H1 (cell line): ENCODE results near the gene DDN. TPM values are rescaled to one million over a fixed set of nuclear protein-coding genes. Genes with fewer than 3 reads are reported as not detected.

Experiments used
- CTCF ChIA-PET: fragments of 300-600 bp; sonication (Branson Sonifier 250); formaldehyde crosslinking; loops from one replicate; lab custom pipeline; 2021; ENCODE audit not compliant: partially characterized antibody; lab: Charles Lee
- POLR2A ChIA-PET: fragments of 300-600 bp; sonication (Branson Sonifier 250); formaldehyde crosslinking; loops from one replicate; lab custom pipeline; 2021; ENCODE audit warnings: inconsistent platforms; ENCODE audit not compliant: partially characterized antibody; lab: Charles Lee
- DNase-seq, 2 experiments: peaks; one replicate each; pipeline versions ENCODE4 v3.0.0 to v3.0.0-alpha.2; 2010 to 2022; ENCODE audit warnings: low spot score in 2 of 2, low read depth in 1 of 2, mixed read lengths in 1 of 2
- FAIRE-seq: peaks from 2 replicates; lab custom pipeline; 2011; peaks lifted over from hg19 to GRCh38; lab: Jason Lieb, UNC
- H2AFZ ChIP-seq: 2 replicates; pipeline ENCODE4 v1.8.1; 2012; ENCODE audit warnings: low read length, inconsistent platforms
- H2AK5ac ChIP-seq: 2 replicates; pipeline ENCODE4 v1.6.1; 2013; ENCODE audit warnings: low read depth, low read length
- H2BK120ac ChIP-seq: replicated peaks from 2 replicates; pipeline ENCODE3; 2013; ENCODE audit warnings: low read depth, low read length, inconsistent platforms
- H2BK12ac ChIP-seq: 2 replicates; pipeline ENCODE4 v1.6.1; 2013; ENCODE audit warnings: low read depth, low read length
- H2BK15ac ChIP-seq: 2 replicates; pipeline ENCODE4 v1.6.1; 2013; ENCODE audit warnings: low read length
- H2BK20ac ChIP-seq: 2 replicates; pipeline ENCODE4 v1.6.1; 2013; ENCODE audit warnings: low read length
- H2BK5ac ChIP-seq: 2 replicates; pipeline ENCODE4 v1.6.1; 2013; ENCODE audit warnings: low read depth, low read length
- H3K14ac ChIP-seq: 2 replicates; pipeline ENCODE4 v1.6.1; 2013; ENCODE audit warnings: inconsistent platforms; ENCODE audit not compliant: insufficient read length
- H3K18ac ChIP-seq: 2 replicates; pipeline ENCODE4 v1.6.1; 2013; ENCODE audit warnings: low read length; ENCODE audit errors: extremely low read depth
- H3K23ac ChIP-seq: 2 replicates; pipeline ENCODE4 v1.6.1; 2013; ENCODE audit warnings: inconsistent platforms; ENCODE audit not compliant: insufficient read length
- H3K23me2 ChIP-seq: 2 replicates; pipeline ENCODE4 v1.6.1; 2013; ENCODE audit warnings: low read depth, low read length
- H3K27ac ChIP-seq: 2 replicates; pipeline ENCODE4 v1.6.1; 2011; ENCODE audit warnings: low read depth, low read length, inconsistent platforms
- H3K27me3 ChIP-seq, 4 experiments: replicated peaks in 1 of 4; 1 replicate in 1 of 4; 2 replicates in 3 of 4; pipeline versions ENCODE4 v1.6.1 to v1.8.1; 2011 to 2013; ENCODE audit warnings: low read length in 3 of 4, mild to moderate bottlenecking in 3 of 4, inconsistent platforms in 2 of 4, mixed read lengths in 2 of 4, moderate library complexity in 1 of 4; ENCODE audit not compliant: control insufficient read depth in 3 of 4, insufficient read depth in 3 of 4; ENCODE audit errors: extremely low read depth in 1 of 4
- H3K36me3 ChIP-seq, 4 experiments: 2 replicates each; pipeline versions ENCODE4 v1.6.1 to v1.8.1; 2011 to 2013; ENCODE audit warnings: mild to moderate bottlenecking in 4 of 4, low read length in 3 of 4, moderate library complexity in 2 of 4, control low read depth in 1 of 4, inconsistent platforms in 1 of 4; ENCODE audit not compliant: insufficient read depth in 4 of 4, control insufficient read depth in 2 of 4
- H3K4ac ChIP-seq: replicated peaks from 2 replicates; pipeline ENCODE3; 2013; ENCODE audit warnings: low read length, low read depth, mixed read lengths, inconsistent platforms; ENCODE audit not compliant: insufficient read length
- H3K4me1 ChIP-seq, 4 experiments: replicated peaks in 1 of 4; 1 replicate in 1 of 4; 2 replicates in 3 of 4; pipeline versions ENCODE4 v1.6.1 to v1.8.1; 2011 to 2013; ENCODE audit warnings: low read length in 3 of 4, inconsistent platforms in 2 of 4, mixed read lengths in 1 of 4; ENCODE audit not compliant: insufficient read depth in 4 of 4, control insufficient read depth in 3 of 4
- H3K4me2 ChIP-seq, 2 experiments: 2 replicates each; pipeline versions ENCODE4 v1.6.1 to v1.8.1; 2011 to 2013; ENCODE audit warnings: low read depth in 2 of 2, low read length in 2 of 2, control low read depth in 1 of 2, inconsistent platforms in 1 of 2, mild to moderate bottlenecking in 1 of 2; ENCODE audit not compliant: insufficient read depth in 1 of 2
- H3K4me3 ChIP-seq, 4 experiments: fragments of 200-600, 300-600 bp in 1 of 4; sonication (generic), shearing (Covaris generic), sonication (Bioruptor Twin) in 1 of 4; 2 replicates each; pipeline versions ENCODE4 v1.5.1 to v1.8.1; 2011 to 2016; ENCODE audit warnings: low read length in 4 of 4, low read depth in 3 of 4, control low read depth in 2 of 4, inconsistent platforms in 2 of 4, mild to moderate bottlenecking in 2 of 4, mixed read lengths in 1 of 4, moderate library complexity in 1 of 4; ENCODE audit not compliant: insufficient read depth in 2 of 4; ENCODE audit errors: extremely low read depth in 1 of 4
- H3K56ac ChIP-seq: replicated peaks from 2 replicates; pipeline ENCODE3; 2013; ENCODE audit warnings: low read depth, mild to moderate bottlenecking, mixed read lengths, low read length, inconsistent platforms; ENCODE audit not compliant: insufficient read length
- H3K79me1 ChIP-seq: 2 replicates; pipeline ENCODE4 v1.6.1; 2013; ENCODE audit warnings: low read depth, low read length, control low read depth
- H3K79me2 ChIP-seq, 2 experiments: 2 replicates each; pipeline versions ENCODE4 v1.6.1 to v1.8.1; 2012 to 2013; ENCODE audit warnings: low read length in 2 of 2, mild to moderate bottlenecking in 2 of 2, inconsistent platforms in 1 of 2; ENCODE audit not compliant: insufficient read depth in 2 of 2, control insufficient read depth in 1 of 2
- H3K9ac ChIP-seq, 4 experiments: replicated peaks in 1 of 4; 1 replicate in 1 of 4; 2 replicates in 3 of 4; pipeline versions ENCODE4 v1.6.1 to v1.8.1; 2011 to 2013; ENCODE audit warnings: low read depth in 3 of 4, low read length in 3 of 4, control low read depth in 2 of 4, mild to moderate bottlenecking in 2 of 4, moderate library complexity in 2 of 4, inconsistent platforms in 1 of 4; ENCODE audit errors: extremely low read depth in 1 of 4
- H3K9me3 ChIP-seq, 2 experiments: 2 replicates each; pipeline versions ENCODE4 v1.6.1 to v1.8.1; 2012 to 2013; ENCODE audit warnings: mild to moderate bottlenecking in 2 of 2, moderate library complexity in 2 of 2, control low read depth in 1 of 2, inconsistent platforms in 1 of 2, low read depth in 1 of 2, low read length in 1 of 2, mixed read lengths in 1 of 2; ENCODE audit not compliant: insufficient read depth in 2 of 2
- H4K20me1 ChIP-seq, 2 experiments: replicated peaks in 1 of 2; 2 replicates each; pipeline versions ENCODE3 to v1.8.1; 2011 to 2013; ENCODE audit warnings: inconsistent platforms in 2 of 2, low read length in 2 of 2, mild to moderate bottlenecking in 1 of 2; ENCODE audit not compliant: insufficient read depth in 2 of 2, control insufficient read depth in 1 of 2
- H4K5ac ChIP-seq: 2 replicates; pipeline ENCODE4 v1.6.1; 2013; ENCODE audit warnings: low read length, low read depth, mixed read lengths, inconsistent platforms; ENCODE audit not compliant: insufficient read length
- H4K8ac ChIP-seq: 2 replicates; pipeline ENCODE4 v1.8.0; 2013; ENCODE audit warnings: mild to moderate bottlenecking, moderate library complexity, low read length, inconsistent platforms; ENCODE audit not compliant: insufficient read depth; ENCODE audit errors: extremely low read depth
- H4K91ac ChIP-seq: replicated peaks from 2 replicates; pipeline ENCODE3; 2013; ENCODE audit warnings: low read length, mixed read lengths, inconsistent platforms; ENCODE audit not compliant: insufficient read length
- BACH1 ChIP-seq: IDR thresholded peaks from 2 replicates; pipeline ENCODE4 v1.6.1; 2012; ENCODE audit warnings: low read length, improper control_type of control experiment
- FOSL1 ChIP-seq: IDR thresholded peaks from 2 replicates; pipeline ENCODE4 v1.6.1; 2011; ENCODE audit warnings: mild to moderate bottlenecking, low read depth, low read length, moderate library complexity; ENCODE audit not compliant: insufficient read depth
- JUN ChIP-seq: IDR thresholded peaks from 2 replicates; pipeline ENCODE4 v1.6.1; 2011; ENCODE audit warnings: low read depth, mild to moderate bottlenecking, improper control_type of control experiment, low read length
- KDM4A ChIP-seq: IDR thresholded peaks from one replicate; pipeline ENCODE4 v1.7.1; 2012; ENCODE audit warnings: low read depth, mild to moderate bottlenecking, moderate library complexity, low read length, inconsistent platforms; ENCODE audit not compliant: severe bottlenecking
- NANOG ChIP-seq: IDR thresholded peaks from 2 replicates; pipeline ENCODE4 v1.6.1; 2011; ENCODE audit warnings: low read length, low read depth, mild to moderate bottlenecking, inconsistent platforms; ENCODE audit not compliant: insufficient read depth, poor library complexity, severe bottlenecking
- POLR2A ChIP-seq, 2 experiments: IDR thresholded peaks; 1 replicate in 1 of 2; 2 replicates in 1 of 2; pipeline ENCODE4 v1.6.1; 2011; ENCODE audit warnings: low read depth in 2 of 2, low read length in 2 of 2, mild to moderate bottlenecking in 2 of 2; ENCODE audit errors: control extremely low read depth in 1 of 2
- POU5F1 ChIP-seq: IDR thresholded peaks from 2 replicates; pipeline ENCODE4 v1.6.1; 2011; ENCODE audit warnings: low read depth, mild to moderate bottlenecking, low read length, moderate library complexity
- RBBP5 ChIP-seq: IDR thresholded peaks from 2 replicates; pipeline ENCODE4 v1.7.1; 2012; ENCODE audit warnings: low read depth, mild to moderate bottlenecking, inconsistent platforms, low read length, moderate library complexity, borderline replicate concordance
- RXRA ChIP-seq: IDR thresholded peaks from 2 replicates; pipeline ENCODE4 v1.6.1; 2011; ENCODE audit warnings: low read depth, mild to moderate bottlenecking, low read length, moderate library complexity; ENCODE audit not compliant: insufficient read depth
- SP2 ChIP-seq: IDR thresholded peaks from 2 replicates; pipeline ENCODE4 v1.6.1; 2012; ENCODE audit warnings: mild to moderate bottlenecking, low read length, inconsistent platforms
- SUZ12 ChIP-seq: fragments of 200-600 bp; sonication (generic); IDR thresholded peaks from 2 replicates; pipeline ENCODE4 v1.6.1; 2012; ENCODE audit warnings: mild to moderate bottlenecking, inconsistent platforms, low read length, moderate library complexity, mixed read lengths
- TAF7 ChIP-seq: optimal IDR thresholded peaks from 2 replicates; pipeline ENCODE3; 2011; ENCODE audit warnings: low read depth, mild to moderate bottlenecking, inconsistent platforms, low read length, moderate library complexity, borderline replicate concordance
- WGBS, 2 experiments: shearing (Covaris generic) in 1 of 2; methylation state at CpG; one replicate each; pipeline versions ENCODE4 v1.1.6 to v1.1.7; 2013 to 2015; ENCODE audit warnings: low lambda C conversion rate in 2 of 2, mixed read lengths in 2 of 2, inconsistent platforms in 1 of 2, low coverage in 1 of 2, missing lambda C conversion rate in 1 of 2; ENCODE audit not compliant: insufficient replicate concordance in 2 of 2, insufficient coverage in 1 of 2, insufficient read length in 1 of 2; ENCODE audit errors: extremely low coverage in 1 of 2, missing lambda C conversion rate in 1 of 2; 5-methylcytosine and 5-hydroxymethylcytosine counted together
- polyA plus RNA-seq, 7 experiments: library from polyadenylated mRNA; depleted of rRNA in 3 of 7; stranded (reverse) in 5 of 7; unstranded in 2 of 7; fragments of >200 nt in 5 of 7; fragments of 200-250 nt in 2 of 7; gene quantifications; 1 replicate in 5 of 7; 2 replicates in 1 of 7; 4 replicates in 1 of 7; pipeline versions ENCODE4 v1.2.1 to v1.2.3, GENCODE V29; 2011 to 2013; ENCODE audit warnings: missing spikeins in 2 of 7, mixed read lengths in 2 of 7
- total RNA-seq: library from RNA; stranded (reverse); fragmentation: NEBNext Ultra II Directional; extraction: Animal tissue kit (Norgen Biotek cat#: 25700); gene quantifications from 2 replicates; pipeline ENCODE4 v1.2.1, GENCODE V29; 2021

Gene DDN
- total and polyA plus RNA-seq, 2 of the 8 experiments (the other 6 are each of a cell fraction or from before 2014, with no cell fraction given): 0.14 to 0.30 TPM

DNA sequence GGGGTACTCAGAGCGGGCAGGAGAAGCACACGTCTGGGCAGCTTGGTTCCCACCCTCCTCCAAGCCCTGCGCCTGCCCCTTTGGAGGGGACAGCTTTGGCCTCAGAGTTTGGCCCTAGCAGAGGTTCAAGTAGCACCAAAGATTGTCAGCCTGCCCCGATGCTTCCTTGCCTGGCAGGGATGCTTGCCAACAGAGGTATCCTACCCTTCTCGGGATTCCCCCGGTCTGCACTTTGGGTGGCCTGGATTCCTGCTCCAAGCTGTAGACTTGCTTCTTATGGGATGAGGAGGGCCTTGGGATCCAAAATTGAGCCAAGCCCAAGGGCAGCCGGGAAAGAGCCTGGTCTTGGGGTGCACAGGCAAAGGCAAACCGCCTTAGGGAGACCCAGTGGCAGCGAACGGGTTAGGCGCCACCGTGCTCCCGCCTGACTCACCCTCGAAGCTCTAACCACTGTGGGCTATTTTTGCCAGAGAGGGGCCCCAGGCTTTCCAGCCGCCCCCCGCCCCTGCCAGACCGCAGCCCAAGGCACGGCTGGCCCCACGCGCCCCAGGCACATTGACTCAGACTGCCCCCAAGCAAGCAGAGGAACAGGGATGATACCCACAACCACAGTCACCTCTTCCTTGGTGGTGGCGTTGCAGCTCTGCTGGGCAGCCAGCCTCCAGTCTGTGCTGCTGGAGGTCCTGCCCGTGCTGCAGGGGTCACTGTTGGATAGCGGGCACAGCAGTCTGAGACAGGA is 26.8 kb downstream of the DDN start:
- FAIRE-seq: no peak
- no peak overlapping the region for H2AK5ac ChIP-seq
- H3K4me2 ChIP-seq: peak overlapping the region; percentile 87 to 96
- no peak overlapping the region for H3K56ac ChIP-seq
- H3K36me3 ChIP-seq: no peaks in the 10 kb centered on the region; a peak in 1 of 8 replicates
- no peaks in the 10 kb centered on the region for H3K79me2 ChIP-seq
- no peak overlapping the region for H4K91ac ChIP-seq
- H2BK15ac ChIP-seq: peak overlapping the region; percentile 55; the same call in 1 of the 2 replicates
- no peak overlapping the region for H3K23ac ChIP-seq
- H2AFZ ChIP-seq: no peak overlapping the region
- no peaks in the 10 kb centered on the region for H3K9me3 ChIP-seq
- H3K23me2 ChIP-seq: peaks cover 9% of the 10 kb centered on the region
- no peak overlapping the region for H2BK120ac ChIP-seq
- ChIA-PET CTCF (interaction anchor here (1.5 to 40.8 kb wide), 6 partner anchors 13 to 161 kb away, joined by 3 to 1336 read pairs (median 8); partner anchors contain the start of genes DDN and WNT1), POLR2A (interaction anchor here (0.8 to 2.7 kb wide), 8 partner anchors 9 to 107 kb away, joined by 3 to 10 read pairs (median 4); partner anchors contain the start of genes ARF3, FKBP11 and RND1)
- H2BK12ac ChIP-seq: peak overlapping the region; percentile 55; the same call in 1 of the 2 replicates
- peaks cover 57 to 95% (median 93%) of the 10 kb centered on the region in 4 experiments for H3K27me3 ChIP-seq
- no peaks in the 10 kb centered on the region for H3K79me1 ChIP-seq
- peaks cover 4 to 16% of the 10 kb centered on the region in 2 experiments for H4K20me1 ChIP-seq
- no peak overlapping the region for H2BK5ac ChIP-seq
- no peak overlapping the region for H3K14ac ChIP-seq
- no peak overlapping the region for H3K4ac ChIP-seq
- H3K18ac ChIP-seq: peak overlapping the region; percentile 38
- H3K4me1 ChIP-seq: peaks cover 17 to 38% (median 32%) of the 10 kb centered on the region in 4 experiments
- H4K5ac ChIP-seq: no peak overlapping the region
- H2BK20ac ChIP-seq: no peak overlapping the region
- no peak overlapping the region for H3K9ac ChIP-seq
- no peak overlapping the region for H3K27ac ChIP-seq
- no peak overlapping the region for H4K8ac ChIP-seq
- H3K4me3 ChIP-seq: peak overlapping the region; percentile 37 to 56 (median 44); a peak in 5 of 8 replicates
- no peak for DNase-seq
- WGBS, 2 experiments: 20% methylated on average over 23 of the region's 23 CpGs; no CpG with 5 or more reads in 1 of the 2 experiments
- no peak for TF ChIP-seq POU5F1
- TF ChIP-seq JUN: no peak
- TF ChIP-seq KDM4A: no peak
- TF ChIP-seq SP2: no peak
- no peak for TF ChIP-seq RXRA
- peak; percentile 17 for TF ChIP-seq SUZ12
- TF ChIP-seq FOSL1: no peak
- no peak for TF ChIP-seq RBBP5
- TF ChIP-seq POLR2A (IDR thresholded peaks at IDR 0.05; ENCODE audit: control extremely low read depth in 1 of 2, low read depth in 2 of 2, low read length in 2 of 2): no peak
- TF ChIP-seq NANOG: no peak
- no peak for TF ChIP-seq TAF7
- TF ChIP-seq BACH1: no peak
